ENCODE data around the gene KRT3. TPM values are rescaled to one million over a fixed set of nuclear protein-coding genes. Genes with fewer than 3 reads are reported as not detected.

The KRT3 gene
- total RNA-seq, 2 donors from 2014 or later: not detected

- intact Hi-C loops (cut with DNase I): no loop called here
- no peaks in the 10 kb centered on the region for H3K27me3 ChIP-seq
Observed at GRCh38 chr12:52781399-52782082, 14.4 kb downstream of the KRT3 start.

GRCh38 chr12:52779914-52780313 is 16.0 kb downstream of the KRT3 start:
- no peak overlapping the region for H3K27ac ChIP-seq
- DNase-seq: no peak
- no peaks in the 10 kb centered on the region for H3K4me1 ChIP-seq
- no peak overlapping the region for H3K9ac ChIP-seq (ENCODE audit: low read depth in 2 of 2, low read length in 2 of 2)
- H3K9me3 ChIP-seq: no peaks in the 10 kb centered on the region
- H3K27me3 ChIP-seq: no peaks in the 10 kb centered on the region
- no peak overlapping the region for H3K4me3 ChIP-seq
- TF ChIP-seq CTCF (IDR thresholded peaks at IDR 0.05): no peak
- intact Hi-C loops (cut with DNase I): no loop called here
- H3K36me3 ChIP-seq: no peaks in the 10 kb centered on the region

More at GRCh38 chr12:52781399-52782082, 14.4 kb downstream of the KRT3 start:
- DNase-seq: no peak
- H3K36me3 ChIP-seq: no peaks in the 10 kb centered on the region
- H3K4me3 ChIP-seq: no peak overlapping the region
- no peak overlapping the region for H3K9ac ChIP-seq (ENCODE audit: low read depth in 2 of 2, low read length in 2 of 2)
- TF ChIP-seq CTCF (IDR thresholded peaks at IDR 0.05): no peak
- no peak overlapping the region for H3K27ac ChIP-seq
- H3K4me1 ChIP-seq: no peaks in the 10 kb centered on the region
- H3K9me3 ChIP-seq: no peaks in the 10 kb centered on the region

DNA sequence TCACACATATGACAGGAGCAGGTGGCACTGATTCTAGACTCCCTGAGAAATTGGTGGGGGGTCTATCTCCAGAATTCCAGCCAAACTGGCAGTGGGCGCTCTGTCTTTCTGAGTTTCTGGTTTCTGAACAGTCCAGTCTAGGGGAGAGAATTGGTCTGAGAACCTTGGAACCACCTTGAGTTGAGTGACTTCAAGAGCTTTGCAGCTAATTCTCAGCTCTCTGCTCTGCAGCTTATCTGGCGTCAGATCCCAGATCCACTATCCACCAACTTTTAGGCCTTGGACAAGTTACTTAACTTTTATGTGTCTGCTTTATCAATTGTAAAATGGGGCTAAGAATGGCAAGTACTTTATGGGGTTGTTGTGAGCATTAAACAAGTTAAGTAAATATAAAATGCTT is 17.1 kb downstream of the KRT3 start:
- Histone ChIP-seq H3K9ac (ENCODE audit: low read depth in 2 of 2, low read length in 2 of 2) (no peak overlapping the region), H3K4me3 (no peak overlapping the region), H3K27me3 (no peaks in the 10 kb centered on the region), H3K36me3 (no peaks in the 10 kb centered on the region), H3K27ac (no peak overlapping the region), H3K4me1 (no peaks in the 10 kb centered on the region), H3K9me3 (no peaks in the 10 kb centered on the region)
- no peak for TF ChIP-seq CTCF (IDR thresholded peaks at IDR 0.05)
- DNase-seq: no peak
- intact Hi-C loops (cut with DNase I): no loop called here

DNA sequence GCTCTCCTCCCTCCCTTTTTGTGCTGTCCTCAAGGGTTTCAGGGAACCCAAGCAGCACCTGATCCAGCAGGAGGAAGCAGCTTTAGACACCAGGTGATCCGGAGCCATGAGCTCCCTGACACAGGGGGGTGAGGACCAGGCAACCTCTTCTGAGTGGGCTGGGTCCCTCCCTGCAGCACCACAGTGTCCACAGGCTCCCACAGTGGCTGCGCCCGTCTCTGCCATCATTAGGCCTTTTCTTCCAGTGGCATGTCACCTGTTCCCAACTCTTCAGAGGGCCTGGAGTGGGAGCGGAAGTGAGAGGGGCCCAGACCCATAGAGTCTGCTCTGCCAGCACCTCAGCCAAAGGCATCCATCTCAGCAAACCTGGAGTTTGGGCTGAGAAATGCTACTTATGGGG is 18.4 kb downstream of the KRT3 start:
- H3K4me1 ChIP-seq: no peaks in the 10 kb centered on the region
- DNase-seq: no peak
- intact Hi-C loops (cut with DNase I): no loop called here
- no peaks in the 10 kb centered on the region for H3K9me3 ChIP-seq
- H3K36me3 ChIP-seq: no peaks in the 10 kb centered on the region
- no peaks in the 10 kb centered on the region for H3K27me3 ChIP-seq
- H3K9ac ChIP-seq (ENCODE audit: low read depth in 2 of 2, low read length in 2 of 2): no peak overlapping the region
- TF ChIP-seq CTCF (IDR thresholded peaks at IDR 0.05): no peak
- H3K4me3 ChIP-seq: no peak overlapping the region
- H3K27ac ChIP-seq: no peak overlapping the region

GRCh38 chr12:52776913-52777395 is 19.0 kb downstream of the KRT3 start, which contains the start of gene KRT76:
TSS of gene KRT76 (minus strand) at chr12:52777345. CDS start at chr12:52777291, 54 bp downstream.
- H3K9me3 ChIP-seq: no peaks in the 10 kb centered on the region
- H3K4me1 ChIP-seq: no peaks in the 10 kb centered on the region
- H3K9ac ChIP-seq (ENCODE audit: low read depth in 2 of 2, low read length in 2 of 2): no peak within 1 kb of the TSS
- H3K27ac ChIP-seq: no peak within 1 kb of the TSS
- H3K4me3 ChIP-seq: no peak within 1 kb of the TSS
- intact Hi-C loops (cut with DNase I): no loop called here
- no peaks in the 10 kb centered on the region for H3K36me3 ChIP-seq
- no peaks in the 10 kb centered on the region for H3K27me3 ChIP-seq
- TF ChIP-seq CTCF (IDR thresholded peaks at IDR 0.05): no peak
- DNase-seq: no peak

All from colonic mucosa (tissue), 4 donors.